IMR-90 (cell line): ENCODE results near the gene COX6A1. TPM values are rescaled to one million over a fixed set of nuclear protein-coding genes. Genes with fewer than 3 reads are reported as not detected.

Source experiments
- ATAC-seq: fragments of 200-7000 bp; cut with Tn5 transposase; 2 replicates; pipeline ENCODE4 v1.9.1; 2020; ENCODE audit warnings: low read depth, mild to moderate bottlenecking, moderate library complexity
- BruUV-seq: library from RNA; stranded (reverse); fragments of 400-500 nt; replicated peaks from 2 replicates; lab custom pipeline; 2021; lab: Mats Ljungman, UMichigan
- CTCF ChIA-PET: fragments of 300-600 bp; formaldehyde crosslinking; extraction: SDS; loops from one replicate; lab custom pipeline; 2021; ENCODE audit warnings: antibody characterized with exemption; lab: Yijun Ruan, JAX
- POLR2A ChIA-PET: fragments of 300-600 bp; sonication (Branson Sonifier 250); formaldehyde crosslinking; loops from one replicate; lab custom pipeline; 2022; ENCODE audit warnings: antibody characterized with exemption; ENCODE audit not compliant: unreplicated experiment; lab: Charles Lee
- DNase-seq: peaks from one replicate; pipeline ENCODE4 v3.0.0; 2013
- H2AFZ ChIP-seq: replicated peaks from 2 replicates; pipeline ENCODE3; 2013; ENCODE audit warnings: low read length, mild to moderate bottlenecking; ENCODE audit not compliant: poor library complexity
- H2AK5ac ChIP-seq: 2 replicates; pipeline ENCODE4 v1.6.1; 2013; ENCODE audit warnings: low read depth, low read length, inconsistent platforms
- H2AK9ac ChIP-seq: replicated peaks from 2 replicates; pipeline ENCODE3; 2013; ENCODE audit warnings: mild to moderate bottlenecking, low read depth, low read length, moderate library complexity; ENCODE audit not compliant: poor library complexity
- H2BK120ac ChIP-seq: 2 replicates; pipeline ENCODE4 v1.6.1; 2013; ENCODE audit warnings: low read depth, low read length, inconsistent platforms
- H2BK15ac ChIP-seq: 3 replicates; pipeline ENCODE4 v1.6.1; 2013; ENCODE audit warnings: low read depth, low read length, inconsistent platforms
- H2BK20ac ChIP-seq: 2 replicates; pipeline ENCODE4 v1.6.1; 2013; ENCODE audit warnings: low read depth, mild to moderate bottlenecking, inconsistent platforms, low read length, moderate library complexity
- H2BK5ac ChIP-seq: 2 replicates; pipeline ENCODE4 v1.6.1; 2013; ENCODE audit warnings: mild to moderate bottlenecking, low read depth, low read length, inconsistent platforms; ENCODE audit not compliant: poor library complexity, severe bottlenecking
- H3K14ac ChIP-seq: replicated peaks from 2 replicates; pipeline ENCODE4 v1.6.1; 2013; ENCODE audit warnings: low read depth, low read length, inconsistent platforms
- H3K18ac ChIP-seq: 2 replicates; pipeline ENCODE4 v1.6.1; 2013; ENCODE audit warnings: low read depth, low read length, control low read depth
- H3K23ac ChIP-seq: 2 replicates; pipeline ENCODE4 v1.6.1; 2013; ENCODE audit warnings: low read depth, low read length, inconsistent platforms
- H3K27ac ChIP-seq: 2 replicates; pipeline ENCODE4 v1.5.1; 2013; ENCODE audit warnings: mild to moderate bottlenecking, control low read depth, low read length; ENCODE audit not compliant: insufficient read depth
- H3K27me3 ChIP-seq: 2 replicates; pipeline ENCODE4 v1.6.1; 2013; ENCODE audit warnings: low read length; ENCODE audit not compliant: control insufficient read depth, insufficient read depth
- H3K36me3 ChIP-seq: 2 replicates; pipeline ENCODE4 v1.6.1; 2013; ENCODE audit warnings: low read length, mixed read lengths; ENCODE audit not compliant: control insufficient read depth, insufficient read depth
- H3K4ac ChIP-seq: 2 replicates; pipeline ENCODE4 v1.6.1; 2013; ENCODE audit warnings: low read depth, low read length, inconsistent platforms
- H3K4me1 ChIP-seq: 2 replicates; pipeline ENCODE4 v1.6.1; 2013; ENCODE audit warnings: low read length, mixed read lengths; ENCODE audit not compliant: control insufficient read depth, insufficient read depth
- H3K4me2 ChIP-seq: 2 replicates; pipeline ENCODE4 v1.6.1; 2013; ENCODE audit warnings: low read depth, mild to moderate bottlenecking, control low read depth, low read length, moderate library complexity
- H3K4me3 ChIP-seq: 2 replicates; pipeline ENCODE4 v1.5.1; 2013; ENCODE audit warnings: low read depth, mild to moderate bottlenecking, control low read depth, low read length, moderate library complexity; ENCODE audit not compliant: insufficient read depth
- H3K56ac ChIP-seq: 2 replicates; pipeline ENCODE4 v1.6.1; 2013; ENCODE audit warnings: low read length, inconsistent platforms; ENCODE audit not compliant: insufficient read depth; ENCODE audit errors: extremely low read depth
- H3K79me1 ChIP-seq, 2 experiments: 2 replicates each; pipeline ENCODE4 v1.6.1; 2013; ENCODE audit warnings: low read length in 2 of 2, inconsistent platforms in 1 of 2, low read depth in 1 of 2
- H3K9ac ChIP-seq: 2 replicates; pipeline ENCODE4 v1.6.1; 2013; ENCODE audit warnings: low read depth, low read length, control low read depth
- H3K9me1 ChIP-seq: 2 replicates; pipeline ENCODE4 v1.6.1; 2013; ENCODE audit warnings: low read length, inconsistent platforms; ENCODE audit not compliant: insufficient read depth
- H3K9me3 ChIP-seq: 2 replicates; pipeline ENCODE4 v1.6.1; 2013; ENCODE audit warnings: low read length; ENCODE audit not compliant: control insufficient read depth, insufficient read depth
- H4K20me1 ChIP-seq: 2 replicates; pipeline ENCODE4 v1.6.1; 2013; ENCODE audit warnings: low read length, inconsistent platforms; ENCODE audit not compliant: insufficient read depth
- H4K5ac ChIP-seq: 2 replicates; pipeline ENCODE4 v1.6.1; 2013; ENCODE audit warnings: mild to moderate bottlenecking, low read depth, low read length, control low read depth
- H4K8ac ChIP-seq, 2 experiments: 2 replicates each; pipeline ENCODE4 v1.6.1; 2013; ENCODE audit warnings: low read depth in 2 of 2, low read length in 2 of 2, control low read depth in 1 of 2, inconsistent platforms in 1 of 2
- H4K91ac ChIP-seq: 2 replicates; pipeline ENCODE4 v1.6.1; 2013; ENCODE audit warnings: low read depth, low read length, inconsistent platforms; ENCODE audit not compliant: insufficient read depth
- CEBPB ChIP-seq: IDR thresholded peaks from 2 replicates; pipeline ENCODE4 v1.6.1; 2012; ENCODE audit warnings: low read depth, low read length, improper control_type of control experiment
- CHD1 ChIP-seq: IDR thresholded peaks from 2 replicates; pipeline ENCODE4 v1.6.1; 2012; ENCODE audit warnings: low read depth, low read length, improper control_type of control experiment
- ELK1 ChIP-seq: fragments of 150-350 bp; IDR thresholded peaks from 2 replicates; pipeline ENCODE4 v1.6.1; 2016; ENCODE audit warnings: low read depth, mild to moderate bottlenecking, low read length, moderate library complexity, borderline replicate concordance
- MAFK ChIP-seq: IDR thresholded peaks from 2 replicates; pipeline ENCODE4 v1.6.1; 2012; ENCODE audit warnings: low read depth, low read length, improper control_type of control experiment
- MXI1 ChIP-seq: IDR thresholded peaks from 2 replicates; pipeline ENCODE4 v1.6.1; 2012; ENCODE audit warnings: low read depth, mild to moderate bottlenecking, low read length, moderate library complexity, borderline replicate concordance
- NFE2L2 ChIP-seq: fragments of 150-350 bp; IDR thresholded peaks from 2 replicates; pipeline ENCODE4 v1.6.1; 2016; ENCODE audit warnings: low read depth, mild to moderate bottlenecking, low read length
- POLR2A ChIP-seq: IDR thresholded peaks from 2 replicates; pipeline ENCODE4 v1.6.1; 2012; ENCODE audit warnings: mild to moderate bottlenecking, low read depth, low read length
- RAD21 ChIP-seq: IDR thresholded peaks from 2 replicates; pipeline ENCODE4 v1.6.1; 2012; ENCODE audit warnings: low read length, improper control_type of control experiment
- RCOR1 ChIP-seq: IDR thresholded peaks from 2 replicates; pipeline ENCODE4 v1.6.1; 2012; ENCODE audit warnings: mild to moderate bottlenecking, low read length, improper control_type of control experiment; ENCODE audit not compliant: insufficient replicate concordance
- SMC3 ChIP-seq: fragments of 150-350 bp; IDR thresholded peaks from 2 replicates; pipeline ENCODE4 v1.6.1; 2016; ENCODE audit warnings: low read depth, mild to moderate bottlenecking, antibody characterized with exemption, low read length, moderate library complexity
- USF2 ChIP-seq: fragments of 150-350 bp; IDR thresholded peaks from 2 replicates; pipeline ENCODE4 v1.6.1; 2017; ENCODE audit warnings: mild to moderate bottlenecking, antibody characterized with exemption, low read length, low read depth
- WGBS, 2 experiments: methylation state at CpG; one replicate each; pipeline versions ENCODE4 v1.1.5 to v1.1.7; 2013; ENCODE audit warnings: missing lambda C conversion rate in 2 of 2; ENCODE audit not compliant: insufficient read length in 1 of 2; ENCODE audit errors: extremely low coverage in 2 of 2; 5-methylcytosine and 5-hydroxymethylcytosine counted together
- dilution Hi-C: fragments of 300-500 bp; cut with HindIII; formaldehyde crosslinking; loops from one replicate; pipeline ENCODE4 v1.14.3; 2018; ENCODE audit warnings: low sequenced_read_pairs; ENCODE audit not compliant: unreplicated experiment
- in situ Hi-C: fragments of 300-500 bp; cut with MboI; formaldehyde crosslinking; loops from 3 replicates; pipeline ENCODE4 v1.14.3; 2019; ENCODE audit warnings: low sequenced_read_pairs, inconsistent platforms, mixed read lengths
- intact Hi-C: fragments of 100-400 bp; cut with micrococcal nuclease; formaldehyde crosslinking; loops from 2 replicates; pipeline ENCODE4 v1.10.0; 2022
- polyA plus RNA-seq, 3 experiments: library from polyadenylated mRNA; depleted of rRNA; stranded (reverse); fragments of >200 nt; gene quantifications; 2 replicates each; pipeline ENCODE4 v1.2.3, GENCODE V29; 2012; ENCODE audit warnings: low replicate concordance in 1 of 3
- total RNA-seq: library from RNA; depleted of rRNA; stranded (reverse); fragments of >200 nt; gene quantifications from 2 replicates; pipeline ENCODE4 v1.2.3, GENCODE V29; 2012
- TF ChIP-seq, protein P1 (sequence below): conservative IDR thresholded peaks from 2 replicates; pipeline ENCODE4 v1.5.1; 2012; ENCODE audit warnings: mild to moderate bottlenecking, low read depth, low read length, improper control_type of control experiment

COX6A1 gene
- total and polyA plus RNA-seq, 2 of the 4 experiments (the other 2 are of a cell fraction), result 396 to 541 TPM

GRCh38 chr12:120406069-120406468 lies 31.8 kb upstream of the COX6A1 start:
- Histone ChIP-seq H2BK120ac (no peak overlapping the region), H3K79me1 (no peaks in the 10 kb centered on the region), H3K27ac (no peak overlapping the region), H2BK5ac (no peak overlapping the region), H3K9me3 (peaks cover 3% of the 10 kb centered on the region; the same call in 1 of the 2 replicates), H3K36me3 (no peaks in the 10 kb centered on the region), H3K4me3 (no peak overlapping the region), H2AFZ (no peak overlapping the region), H3K4me1 (no peaks in the 10 kb centered on the region), H3K4ac (no peak overlapping the region), H3K23ac (no peak overlapping the region), H2BK15ac (no peak overlapping the region), H3K27me3 (peaks cover 21% of the 10 kb centered on the region), H3K14ac (no peak overlapping the region), H3K18ac (no peak overlapping the region), H3K9ac (no peak overlapping the region), H2AK9ac (no peak overlapping the region), H2BK20ac (no peak overlapping the region), H4K91ac (no peak overlapping the region), H4K20me1 (no peaks in the 10 kb centered on the region), H3K4me2 (no peak overlapping the region), H3K9me1 (no peaks in the 10 kb centered on the region), H4K8ac (no peak overlapping the region), H3K56ac (no peak overlapping the region), H2AK5ac (no peak overlapping the region), H4K5ac (no peak overlapping the region)
- dilution Hi-C loops (no loop called here), intact Hi-C loops (no loop called here), in situ Hi-C loops (no loop called here)
- ChIA-PET POLR2A (no interaction called here), CTCF (no interaction called here)
- DNase-seq, result no peak
- TF ChIP-seq CEBPB (no peak), CHD1 (no peak), NFE2L2 (no peak), RCOR1 (no peak), USF2 (no peak), MAFK (no peak), SMC3 (no peak), ELK1 (no peak), POLR2A (no peak), MXI1 (no peak), RAD21 (no peak)
- TF ChIP-seq, protein P1, sequence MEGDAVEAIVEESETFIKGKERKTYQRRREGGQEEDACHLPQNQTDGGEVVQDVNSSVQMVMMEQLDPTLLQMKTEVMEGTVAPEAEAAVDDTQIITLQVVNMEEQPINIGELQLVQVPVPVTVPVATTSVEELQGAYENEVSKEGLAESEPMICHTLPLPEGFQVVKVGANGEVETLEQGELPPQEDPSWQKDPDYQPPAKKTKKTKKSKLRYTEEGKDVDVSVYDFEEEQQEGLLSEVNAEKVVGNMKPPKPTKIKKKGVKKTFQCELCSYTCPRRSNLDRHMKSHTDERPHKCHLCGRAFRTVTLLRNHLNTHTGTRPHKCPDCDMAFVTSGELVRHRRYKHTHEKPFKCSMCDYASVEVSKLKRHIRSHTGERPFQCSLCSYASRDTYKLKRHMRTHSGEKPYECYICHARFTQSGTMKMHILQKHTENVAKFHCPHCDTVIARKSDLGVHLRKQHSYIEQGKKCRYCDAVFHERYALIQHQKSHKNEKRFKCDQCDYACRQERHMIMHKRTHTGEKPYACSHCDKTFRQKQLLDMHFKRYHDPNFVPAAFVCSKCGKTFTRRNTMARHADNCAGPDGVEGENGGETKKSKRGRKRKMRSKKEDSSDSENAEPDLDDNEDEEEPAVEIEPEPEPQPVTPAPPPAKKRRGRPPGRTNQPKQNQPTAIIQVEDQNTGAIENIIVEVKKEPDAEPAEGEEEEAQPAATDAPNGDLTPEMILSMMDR, result no peak
- no TSS peak for BruUV-seq
- no peak for ATAC-seq
- WGBS, 2 experiments, result no CpG with 5 or more reads among the region's 3 CpGs
